NCI-H128 (cell line): ENCODE measurements around the gene NSD1.
"Not testable (repeated sequence)": the region's sequence is repeated elsewhere in the genome, so short reads cannot be mapped to it uniquely, and the experiment has no call there.

ENCODE experiments used
- DNase-seq: peaks from one replicate; lab custom pipeline; 2025; ENCODE audit not compliant: unreplicated experiment; lab: John Stamatoyannopoulos, UW

The NSD1 gene

GRCh38 chr5:177339107-177339638, 205.6 kb downstream of the NSD1 start:
- DNase-seq, result no peak

- not testable (repeated sequence) for DNase-seq
Measured at GRCh38 chr5:177343000-177343399, 209.4 kb downstream of the NSD1 start.

DNA sequence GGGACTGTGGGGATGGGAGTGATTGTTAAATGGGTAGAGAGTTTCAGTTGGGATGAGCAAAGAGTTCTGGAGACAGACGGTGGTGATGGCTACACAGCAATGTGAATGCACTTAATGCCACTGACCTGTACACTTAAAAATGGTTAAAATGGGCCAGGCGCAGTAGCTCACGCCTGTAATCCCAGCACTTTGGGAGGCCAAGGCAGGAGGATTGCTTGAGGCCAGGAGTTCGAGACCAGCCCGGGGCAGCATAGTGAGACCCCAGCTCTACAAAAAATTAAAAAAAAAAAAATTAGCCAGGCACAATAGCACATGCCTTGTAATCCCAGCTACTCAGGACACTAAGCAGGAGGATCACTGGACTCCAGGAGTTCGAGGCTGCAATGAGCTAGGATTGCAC, 210.2 kb downstream of the NSD1 start:
- DNase-seq, result no peak

GRCh38 chr5:177344891-177345290, 211.3 kb downstream of the NSD1 start:
- no peak for DNase-seq

DNA sequence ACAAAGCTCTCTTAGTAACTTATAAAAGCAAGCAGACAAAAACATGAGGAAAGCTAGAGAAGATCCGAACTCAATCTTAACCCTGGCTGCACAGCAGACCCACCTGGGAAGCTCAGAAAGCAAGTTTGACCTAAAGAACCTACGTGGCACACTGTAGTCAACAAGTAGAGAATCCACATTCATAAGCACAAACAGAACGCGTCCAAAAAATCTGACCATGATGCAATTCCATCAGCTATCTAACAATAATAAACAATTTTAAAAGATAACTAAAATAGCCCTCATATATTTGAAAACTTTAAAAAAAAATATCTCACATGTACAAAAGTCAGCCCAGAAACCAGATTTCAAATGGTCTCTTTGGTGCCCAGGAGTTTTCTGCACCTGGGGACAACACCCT, 213.2 kb downstream of the NSD1 start:
- no peak for DNase-seq

DNA sequence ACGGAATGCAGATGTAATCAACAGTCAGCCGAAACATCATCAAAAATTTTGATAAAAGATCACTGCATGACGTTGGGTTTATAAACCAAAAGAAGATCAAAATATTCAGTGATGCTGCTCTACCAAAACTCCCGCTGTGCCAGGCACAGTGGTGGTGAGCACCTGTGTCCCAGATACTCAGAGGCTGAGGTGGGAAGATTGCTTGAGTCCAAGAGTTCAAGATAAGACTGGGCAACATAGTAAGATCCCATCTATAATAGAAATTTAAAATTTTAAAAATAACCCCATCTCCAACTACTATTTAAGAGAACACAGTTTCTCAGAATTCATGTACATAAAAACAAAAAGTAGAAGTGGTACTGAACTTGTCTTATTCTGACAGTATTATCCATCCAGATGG, 214.1 kb downstream of the NSD1 start:
- no peak for DNase-seq

GRCh38 chr5:177349362-177349647, 215.7 kb downstream of the NSD1 start:
- DNase-seq, result no peak

DNA sequence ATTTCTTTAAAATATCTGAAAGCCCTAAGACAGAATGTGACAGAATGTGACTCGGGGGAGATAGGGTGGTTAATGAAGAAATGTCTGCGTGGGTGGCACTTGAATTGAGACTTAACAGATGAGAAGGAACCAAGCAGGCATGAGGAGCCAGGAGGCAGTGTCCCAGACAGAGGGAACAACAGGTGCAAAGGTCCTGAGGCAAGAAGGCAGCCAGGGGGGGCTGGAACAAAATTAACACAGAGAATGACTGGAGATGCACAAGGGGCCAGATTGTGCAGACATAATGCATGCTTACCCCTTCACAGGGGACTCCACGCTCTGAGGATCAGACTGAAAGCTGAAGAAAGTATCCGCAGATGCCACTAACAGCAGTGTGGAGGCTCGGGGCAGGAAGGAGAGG, 216.2 kb downstream of the NSD1 start:
- no peak for DNase-seq
